ENCODE results near the gene SGK1.

- TF ChIP-seq, protein P1, sequence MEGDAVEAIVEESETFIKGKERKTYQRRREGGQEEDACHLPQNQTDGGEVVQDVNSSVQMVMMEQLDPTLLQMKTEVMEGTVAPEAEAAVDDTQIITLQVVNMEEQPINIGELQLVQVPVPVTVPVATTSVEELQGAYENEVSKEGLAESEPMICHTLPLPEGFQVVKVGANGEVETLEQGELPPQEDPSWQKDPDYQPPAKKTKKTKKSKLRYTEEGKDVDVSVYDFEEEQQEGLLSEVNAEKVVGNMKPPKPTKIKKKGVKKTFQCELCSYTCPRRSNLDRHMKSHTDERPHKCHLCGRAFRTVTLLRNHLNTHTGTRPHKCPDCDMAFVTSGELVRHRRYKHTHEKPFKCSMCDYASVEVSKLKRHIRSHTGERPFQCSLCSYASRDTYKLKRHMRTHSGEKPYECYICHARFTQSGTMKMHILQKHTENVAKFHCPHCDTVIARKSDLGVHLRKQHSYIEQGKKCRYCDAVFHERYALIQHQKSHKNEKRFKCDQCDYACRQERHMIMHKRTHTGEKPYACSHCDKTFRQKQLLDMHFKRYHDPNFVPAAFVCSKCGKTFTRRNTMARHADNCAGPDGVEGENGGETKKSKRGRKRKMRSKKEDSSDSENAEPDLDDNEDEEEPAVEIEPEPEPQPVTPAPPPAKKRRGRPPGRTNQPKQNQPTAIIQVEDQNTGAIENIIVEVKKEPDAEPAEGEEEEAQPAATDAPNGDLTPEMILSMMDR (IDR thresholded peaks at IDR 0.05): peak; percentile 38 to 59 (median 52)
- no peak for TF ChIP-seq POLR2A (IDR thresholded peaks at IDR 0.05)
- TF ChIP-seq POLR2AphosphoS5 (IDR thresholded peaks at IDR 0.05): peak in 1 of 4 donors; percentile 15
- TF ChIP-seq EP300 (IDR thresholded peaks at IDR 0.05): no peak
These were observed 139.5 kb downstream of the SGK1 start for GRCh38 chr6:134178161-134179044.

Measured in sigmoid colon (tissue), 4 donors.